C4-2B (cell line): ENCODE results near the gene MED22.

Source experiments
- H3K27ac ChIP-seq: fragments of 450-650 bp; 2 replicates; pipeline ENCODE4 v1.5.1; 2017
- ZFX ChIP-seq: fragments of 450-650 bp; IDR thresholded peaks from 2 replicates; pipeline ENCODE4 v1.6.1; 2017
- TF ChIP-seq, protein P1 (sequence below): fragments of 450-650 bp; conservative IDR thresholded peaks from 2 replicates; pipeline ENCODE4 v1.5.1; 2017; ENCODE audit warnings: mild to moderate bottlenecking

The MED22 gene

DNA sequence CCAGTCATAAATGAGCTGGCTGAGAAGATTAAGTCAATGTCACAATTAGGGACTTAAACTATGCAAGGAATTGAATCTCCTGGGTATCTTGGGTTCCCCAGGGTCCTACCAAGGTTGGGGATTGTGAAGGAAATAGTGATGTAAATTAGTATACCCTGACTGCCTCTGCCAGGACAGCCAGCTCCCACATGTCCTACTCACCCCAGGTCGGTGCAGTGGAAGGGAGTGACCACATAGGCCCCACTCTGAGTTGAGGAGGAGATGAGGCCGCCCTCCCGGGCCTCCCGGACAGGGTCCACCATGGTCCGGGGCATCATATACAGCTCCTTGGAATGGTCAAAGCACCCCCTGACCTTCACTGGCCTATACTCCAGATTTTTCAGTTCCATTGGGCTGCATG lies 5.6 kb upstream of the MED22 start:
- no peak overlapping the region for H3K27ac ChIP-seq
- TF ChIP-seq, protein P1, sequence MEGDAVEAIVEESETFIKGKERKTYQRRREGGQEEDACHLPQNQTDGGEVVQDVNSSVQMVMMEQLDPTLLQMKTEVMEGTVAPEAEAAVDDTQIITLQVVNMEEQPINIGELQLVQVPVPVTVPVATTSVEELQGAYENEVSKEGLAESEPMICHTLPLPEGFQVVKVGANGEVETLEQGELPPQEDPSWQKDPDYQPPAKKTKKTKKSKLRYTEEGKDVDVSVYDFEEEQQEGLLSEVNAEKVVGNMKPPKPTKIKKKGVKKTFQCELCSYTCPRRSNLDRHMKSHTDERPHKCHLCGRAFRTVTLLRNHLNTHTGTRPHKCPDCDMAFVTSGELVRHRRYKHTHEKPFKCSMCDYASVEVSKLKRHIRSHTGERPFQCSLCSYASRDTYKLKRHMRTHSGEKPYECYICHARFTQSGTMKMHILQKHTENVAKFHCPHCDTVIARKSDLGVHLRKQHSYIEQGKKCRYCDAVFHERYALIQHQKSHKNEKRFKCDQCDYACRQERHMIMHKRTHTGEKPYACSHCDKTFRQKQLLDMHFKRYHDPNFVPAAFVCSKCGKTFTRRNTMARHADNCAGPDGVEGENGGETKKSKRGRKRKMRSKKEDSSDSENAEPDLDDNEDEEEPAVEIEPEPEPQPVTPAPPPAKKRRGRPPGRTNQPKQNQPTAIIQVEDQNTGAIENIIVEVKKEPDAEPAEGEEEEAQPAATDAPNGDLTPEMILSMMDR, result no peak
- no peak for TF ChIP-seq ZFX

DNA sequence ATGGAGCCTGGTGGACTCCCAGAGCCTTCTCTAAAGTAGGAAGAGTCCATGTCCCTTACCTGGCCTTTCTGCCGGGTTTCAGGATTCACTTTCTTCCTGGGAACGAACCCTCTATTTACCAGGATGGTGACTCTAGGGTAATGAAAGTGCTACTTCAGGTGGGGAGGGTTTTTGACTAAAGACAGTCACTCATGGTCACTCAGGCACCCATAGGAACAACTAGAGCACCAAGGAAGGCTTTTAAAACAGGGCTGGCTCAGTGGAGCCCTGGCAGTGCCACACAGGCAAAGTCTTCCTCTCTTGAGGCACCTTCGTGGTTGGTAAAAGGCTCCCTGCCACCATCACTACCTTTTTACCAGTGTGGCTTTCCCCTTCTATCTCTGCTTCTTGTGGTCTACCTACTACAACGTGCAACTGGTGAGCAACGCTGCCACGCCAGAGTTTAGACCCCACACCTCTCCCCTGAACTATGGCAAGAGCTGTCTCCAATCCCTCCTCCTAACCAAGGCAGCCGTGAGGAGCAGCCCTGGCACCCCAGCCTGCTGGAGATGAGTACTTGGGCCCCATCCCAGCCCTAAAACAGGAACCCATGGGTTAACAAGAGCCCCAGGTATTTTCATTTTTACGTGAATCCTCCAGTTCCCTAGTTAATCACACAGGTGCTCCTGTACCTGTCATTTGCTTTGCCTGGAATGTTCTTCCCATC lies 4.9 kb upstream of the MED22 start:
- H3K27ac ChIP-seq, result no peak overlapping the region
- TF ChIP-seq ZFX, result no peak
- TF ChIP-seq, protein P1, result no peak

DNA sequence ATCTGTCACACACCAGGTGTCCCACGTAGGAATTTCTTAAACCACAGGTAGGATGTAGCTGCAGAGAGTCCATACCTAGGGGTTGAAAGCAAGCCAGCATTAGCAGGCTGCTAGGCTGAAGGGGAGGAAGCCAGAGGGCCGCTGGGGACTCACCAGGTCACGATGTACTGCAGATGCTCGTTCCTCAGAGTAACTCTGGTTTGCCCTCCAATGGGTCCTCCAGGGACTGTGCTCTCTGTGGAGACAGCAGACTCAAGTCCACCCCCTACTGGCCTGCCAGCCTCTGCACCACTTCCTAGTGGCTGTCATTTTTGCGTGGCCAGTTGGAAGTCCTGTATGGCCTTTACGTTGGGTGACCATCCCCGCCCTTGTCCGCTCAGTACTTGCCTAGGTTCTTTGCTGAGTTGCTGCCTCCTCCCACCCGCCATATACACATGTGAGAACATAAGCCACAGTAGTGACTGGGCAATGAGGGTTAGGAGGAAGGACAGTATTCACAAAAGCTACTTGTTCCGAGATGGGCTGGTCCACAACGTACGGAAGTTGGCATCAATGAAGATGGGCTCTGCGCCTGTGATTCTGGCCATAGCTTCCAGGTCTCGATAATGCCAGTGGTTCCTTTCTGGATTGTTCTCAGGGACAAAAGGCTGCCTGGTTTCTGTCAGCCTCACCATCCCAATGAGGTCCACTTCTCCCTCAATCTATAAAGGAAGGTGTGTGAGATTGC lies 4.1 kb upstream of the MED22 start:
- TF ChIP-seq, protein P1, result peak; percentile 84
- no peak for TF ChIP-seq ZFX
- no peak overlapping the region; the same call in 1 of the 2 replicates for H3K27ac ChIP-seq

DNA sequence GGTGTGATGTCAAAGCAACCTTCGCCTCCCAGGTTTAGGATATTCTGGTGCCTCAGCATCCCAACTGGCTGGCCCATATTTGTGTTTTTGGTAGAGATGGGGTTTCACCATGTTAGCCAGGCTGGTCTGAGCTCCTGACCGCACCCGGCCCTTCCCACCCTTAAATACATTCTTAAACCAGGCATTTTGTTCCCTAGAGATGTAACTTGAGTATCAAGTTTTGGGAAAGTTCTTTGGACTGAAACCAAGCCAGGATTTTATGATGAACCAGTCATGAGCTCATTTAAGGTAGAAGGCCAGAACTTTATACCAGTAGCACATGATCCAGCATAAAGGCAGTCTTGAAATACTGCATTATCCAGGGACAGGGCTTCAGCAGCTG lies 3.6 kb upstream of the MED22 start:
- no peak overlapping the region; the same call in 1 of the 2 replicates for H3K27ac ChIP-seq
- TF ChIP-seq, protein P1, result no peak
- no peak for TF ChIP-seq ZFX

DNA sequence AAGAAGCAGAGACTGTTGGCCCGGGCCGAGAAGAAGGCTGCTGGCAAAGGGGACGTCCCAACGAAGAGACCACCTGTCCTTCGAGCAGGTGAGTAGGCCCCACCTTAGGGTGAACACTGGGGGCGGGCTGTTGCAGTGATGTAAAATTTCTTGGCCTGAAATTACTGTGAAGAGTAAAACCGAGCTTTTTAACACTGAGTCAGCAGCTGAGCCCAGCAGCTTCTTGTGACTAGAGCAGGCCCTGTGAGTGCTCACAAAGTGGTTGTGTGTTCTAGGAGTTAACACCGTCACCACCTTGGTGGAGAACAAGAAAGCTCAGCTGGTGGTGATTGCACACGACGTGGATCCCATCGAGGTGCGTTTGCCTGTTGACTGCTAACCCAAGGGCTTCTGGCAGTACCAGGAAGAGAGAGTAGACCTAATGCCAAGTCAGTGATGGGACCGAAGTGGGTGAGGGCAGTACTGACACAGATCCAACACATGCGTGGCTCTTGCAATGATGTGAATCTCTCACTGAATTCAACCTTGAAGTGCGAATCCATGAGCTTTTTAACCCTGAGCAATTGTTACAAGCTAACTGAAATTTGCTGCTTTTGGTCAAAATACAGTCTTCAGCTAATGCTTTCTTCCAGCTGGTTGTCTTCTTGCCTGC lies 2.2 kb upstream of the MED22 start:
- no peak for TF ChIP-seq ZFX
- TF ChIP-seq, protein P1, result no peak
- H3K27ac ChIP-seq, result peak overlapping the region; percentile 95

DNA sequence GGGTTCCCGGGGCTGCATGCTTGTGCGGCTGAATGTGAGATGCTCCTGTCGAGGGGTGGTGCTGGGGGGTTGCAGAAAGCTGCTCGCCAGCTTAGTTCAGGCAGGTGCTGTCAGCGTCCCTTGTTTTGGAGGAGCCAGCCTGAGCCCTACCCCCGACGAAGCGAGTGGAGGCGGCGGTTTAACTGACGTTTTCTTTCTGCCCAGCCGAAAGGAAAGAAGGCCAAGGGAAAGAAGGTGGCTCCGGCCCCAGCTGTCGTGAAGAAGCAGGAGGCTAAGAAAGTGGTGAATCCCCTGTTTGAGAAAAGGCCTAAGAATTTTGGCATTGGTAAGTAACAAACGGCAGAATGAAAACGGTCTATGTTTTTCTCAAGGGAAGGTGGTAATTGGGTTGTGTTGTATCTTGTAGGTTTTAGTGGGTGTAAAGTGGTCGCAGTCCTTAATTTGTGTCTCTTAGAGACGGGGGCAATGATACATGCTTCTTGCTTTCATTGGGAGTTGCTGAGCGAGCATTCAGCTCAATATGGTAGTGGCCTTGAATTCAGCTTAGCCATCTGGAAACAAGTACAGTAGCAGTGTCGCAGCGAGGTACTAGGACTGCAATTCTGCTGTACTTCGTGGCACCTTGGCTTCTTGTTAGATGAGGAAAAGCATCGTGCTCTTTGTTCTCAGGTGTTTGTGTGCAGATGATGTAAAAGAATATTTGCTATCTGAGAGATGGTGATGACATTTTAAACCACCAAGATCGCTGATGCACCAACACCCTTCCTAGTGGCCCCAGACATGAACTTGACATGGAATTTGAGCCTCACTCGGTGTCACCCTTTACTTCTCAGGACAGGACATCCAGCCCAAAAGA lies 1.0 kb upstream of the MED22 start:
- H3K27ac ChIP-seq, result peak overlapping the region; percentile 95
- TF ChIP-seq ZFX, result no peak
- TF ChIP-seq, protein P1, result no peak
